Astrocyte of the cerebellum (primary cell): ENCODE results near the gene RPGRIP1L.

Experiments used
- DNase-seq: peaks from one replicate; pipeline ENCODE4 v3.0.0-alpha.2; 2011; ENCODE audit warnings: low read depth
- H3K4me3 ChIP-seq: 2 replicates; pipeline ENCODE4 v1.5.1; 2011; ENCODE audit warnings: mild to moderate bottlenecking, low read depth, low read length, moderate library complexity
- CTCF ChIP-seq: IDR thresholded peaks from 2 replicates; pipeline ENCODE4 v1.5.1; 2012; ENCODE audit warnings: low read length, low read depth, moderate library complexity, mild to moderate bottlenecking; ENCODE audit errors: missing control alignments
- in situ Hi-C: cut with HindIII; loops from 2 replicates; pipeline ENCODE4 v1.10.0; 2017; ENCODE audit warnings: low sequenced_read_pairs

Gene RPGRIP1L

GRCh38 chr16:53608094-53608493 lies 95.6 kb downstream of the RPGRIP1L start:
- no peak overlapping the region for H3K4me3 ChIP-seq
- no peak for TF ChIP-seq CTCF
- in situ Hi-C loops, result no loop called here
- DNase-seq, result no peak

GRCh38 chr16:53605831-53606400 lies 97.7 kb downstream of the RPGRIP1L start:
- no peak overlapping the region for H3K4me3 ChIP-seq
- no peak for TF ChIP-seq CTCF
- in situ Hi-C loops, result no loop called here
- no peak for DNase-seq

GRCh38 chr16:53605356-53605755 lies 98.3 kb downstream of the RPGRIP1L start:
- in situ Hi-C loops, result no loop called here
- TF ChIP-seq CTCF, result no peak
- no peak for DNase-seq
- no peak overlapping the region for H3K4me3 ChIP-seq

- DNase-seq, result no peak
- no peak for TF ChIP-seq CTCF
- in situ Hi-C loops, result no loop called here
- no peak overlapping the region for H3K4me3 ChIP-seq
These were observed 101.7 kb downstream of the RPGRIP1L start for GRCh38 chr16:53601961-53602360.

GRCh38 chr16:53600616-53601015 lies 103.0 kb downstream of the RPGRIP1L start:
- DNase-seq, result no peak
- no peak overlapping the region for H3K4me3 ChIP-seq
- in situ Hi-C loops, result no loop called here
- no peak for TF ChIP-seq CTCF

GRCh38 chr16:53600126-53600525 lies 103.5 kb downstream of the RPGRIP1L start:
- no peak for TF ChIP-seq CTCF

More at GRCh38 chr16:53600126-53600525, 103.5 kb downstream of the RPGRIP1L start:
- no peak for DNase-seq
- in situ Hi-C loops, result no loop called here
- no peak overlapping the region for H3K4me3 ChIP-seq
